WTC11 (cell line): ENCODE measurements around the gene JAKMIP1. TPM values are rescaled to one million over a fixed set of nuclear protein-coding genes. Genes with fewer than 3 reads are reported as not detected.
A peak's percentile ranks its signal among the peaks of the same experiment; 100 is the strongest.

Experiments
- ATAC-seq: fragments of 200-7000 bp; cut with Tn5 transposase; 2 replicates; pipeline ENCODE4 v1.10.0; 2021; ENCODE audit warnings: mild to moderate bottlenecking, moderate library complexity
- CTCF ChIA-PET: fragments of 300-600 bp; sonication (Branson Sonifier 250); formaldehyde crosslinking; loops from one replicate; lab custom pipeline; 2021; ENCODE audit warnings: antibody characterized with exemption; lab: Charles Lee
- POLR2A ChIA-PET: fragments of 350-600 bp; sonication (Branson Sonifier 250); formaldehyde crosslinking; loops from one replicate; lab custom pipeline; 2021; ENCODE audit warnings: antibody characterized with exemption; lab: Charles Lee
- DNase-seq: peaks from one replicate; pipeline ENCODE4 v3.0.0; 2021; ENCODE audit warnings: low spot score
- H3K27ac Mint-ChIP-seq: 2 replicates; pipeline ENCODE4 v1.8.0; 2021; ENCODE audit warnings: mixed read lengths
- H3K27me3 Mint-ChIP-seq: 2 replicates; pipeline ENCODE4 v1.8.0; 2021; ENCODE audit warnings: low read depth, mild to moderate bottlenecking, moderate library complexity, mixed read lengths
- H3K36me3 Mint-ChIP-seq: 2 replicates; pipeline ENCODE4 v1.8.0; 2021; ENCODE audit warnings: mixed read lengths
- H3K4me1 Mint-ChIP-seq: 2 replicates; pipeline ENCODE4 v1.8.0; 2022; ENCODE audit warnings: mixed read lengths
- H3K4me3 Mint-ChIP-seq: 2 replicates; pipeline ENCODE4 v1.8.0; 2021; ENCODE audit warnings: mild to moderate bottlenecking, moderate library complexity, mixed read lengths
- H3K9me3 Mint-ChIP-seq: 2 replicates; pipeline ENCODE4 v1.8.0; 2021; ENCODE audit warnings: mixed read lengths
- ATF1 ChIP-seq: sonication (generic); formaldehyde crosslinking; IDR thresholded peaks from 2 replicates; pipeline ENCODE4 v1.8.1; 2023; ENCODE audit warnings: mild to moderate bottlenecking, moderate library complexity, missing genetic modification reagents
- CREM ChIP-seq: sonication (generic); formaldehyde crosslinking; IDR thresholded peaks from 2 replicates; pipeline ENCODE4 v1.8.1; 2022; ENCODE audit warnings: mild to moderate bottlenecking, missing genetic modification reagents, moderate library complexity
- ESRRA ChIP-seq: sonication (generic); formaldehyde crosslinking; IDR thresholded peaks from 2 replicates; pipeline ENCODE4 v1.8.1; 2022; ENCODE audit warnings: mild to moderate bottlenecking, missing genetic modification reagents, borderline replicate concordance
- ETV6 ChIP-seq: sonication (generic); formaldehyde crosslinking; IDR thresholded peaks from 2 replicates; pipeline ENCODE4 v1.8.1; 2022; ENCODE audit warnings: mild to moderate bottlenecking, missing genetic modification reagents
- GABPB1 ChIP-seq: sonication (generic); formaldehyde crosslinking; IDR thresholded peaks from 2 replicates; pipeline ENCODE4 v1.8.1; 2023; ENCODE audit warnings: mild to moderate bottlenecking, missing genetic modification reagents
- KAT7 ChIP-seq: sonication (generic); formaldehyde crosslinking; IDR thresholded peaks from 2 replicates; pipeline ENCODE4 v1.8.1; 2023; ENCODE audit warnings: missing genetic modification reagents, mild to moderate bottlenecking, borderline replicate concordance
- MXD4 ChIP-seq: fragments of 250-450 bp; sonication (Bioruptor Pico); IDR thresholded peaks from 2 replicates; pipeline ENCODE4 v1.8.0; 2021; ENCODE audit warnings: mild to moderate bottlenecking, moderate library complexity, borderline replicate concordance
- NR1H2 ChIP-seq: sonication (generic); formaldehyde crosslinking; IDR thresholded peaks from 2 replicates; pipeline ENCODE4 v1.9.0; 2021; ENCODE audit warnings: mild to moderate bottlenecking, moderate library complexity, missing genetic modification reagents
- RORB ChIP-seq: fragments of 250-450 bp; sonication (Bioruptor Pico); IDR thresholded peaks from 2 replicates; pipeline ENCODE4 v1.9.0; 2021; ENCODE audit warnings: mild to moderate bottlenecking
- SOX15 ChIP-seq: fragments of 250-450 bp; sonication (Bioruptor Pico); IDR thresholded peaks from 2 replicates; pipeline ENCODE4 v1.9.0; 2021; ENCODE audit warnings: mild to moderate bottlenecking
- ZNF317 ChIP-seq: sonication (generic); formaldehyde crosslinking; IDR thresholded peaks from 2 replicates; pipeline ENCODE4 v1.8.1; 2023; ENCODE audit warnings: low read depth, mild to moderate bottlenecking, moderate library complexity, missing genetic modification reagents, borderline replicate concordance
- ZNF396 ChIP-seq: fragments of 250-450 bp; sonication (Bioruptor Pico); IDR thresholded peaks from 2 replicates; pipeline ENCODE4 v1.8.0; 2021; ENCODE audit warnings: mild to moderate bottlenecking, moderate library complexity, borderline replicate concordance
- ZNF423 ChIP-seq: fragments of 250-450 bp; sonication (Bioruptor Pico); IDR thresholded peaks from 2 replicates; pipeline ENCODE4 v2.1.2; 2022; ENCODE audit warnings: mild to moderate bottlenecking, moderate library complexity
- total RNA-seq: library from RNA; stranded (reverse); gene quantifications from 3 replicates; pipeline ENCODE4 v1.2.3, GENCODE V29; 2021
- TF ChIP-seq, protein P1 (sequence below): sonication (generic); formaldehyde crosslinking; IDR thresholded peaks from 2 replicates; pipeline ENCODE4 v1.8.0; 2023; ENCODE audit warnings: missing genetic modification reagents, mild to moderate bottlenecking, borderline replicate concordance
- TF ChIP-seq, protein P2 (sequence below): sonication (generic); formaldehyde crosslinking; conservative IDR thresholded peaks from 2 replicates; pipeline ENCODE4 v1.8.1; 2022; ENCODE audit warnings: mild to moderate bottlenecking, missing genetic modification reagents
- TF ChIP-seq, protein P3 (sequence below): fragments of 250-450 bp; sonication (Bioruptor Pico); IDR thresholded peaks from 2 replicates; pipeline ENCODE4 v1.9.0; 2021; ENCODE audit warnings: moderate library complexity, mild to moderate bottlenecking, inconsistent platforms, borderline replicate concordance
- TF ChIP-seq, protein P4 (sequence below): sonication (generic); formaldehyde crosslinking; IDR thresholded peaks from 2 replicates; pipeline ENCODE4 v1.8.1; 2023; ENCODE audit warnings: mild to moderate bottlenecking, missing genetic modification reagents, moderate library complexity
- TF ChIP-seq, protein P5 (sequence below): sonication (generic); formaldehyde crosslinking; IDR thresholded peaks from 2 replicates; pipeline ENCODE4 v1.8.1; 2023; ENCODE audit warnings: mild to moderate bottlenecking, missing genetic modification reagents, moderate library complexity
- TF ChIP-seq, protein P6 (sequence below): fragments of 250-450 bp; sonication (Bioruptor Pico); IDR thresholded peaks from 2 replicates; pipeline ENCODE4 v1.9.0; 2021; ENCODE audit warnings: mild to moderate bottlenecking
- TF ChIP-seq, protein P7 (sequence below): sonication (generic); formaldehyde crosslinking; IDR thresholded peaks from 2 replicates; pipeline ENCODE4 v1.8.1; 2022; ENCODE audit warnings: low read depth, missing genetic modification reagents, borderline replicate concordance

Gene JAKMIP1
- total RNA-seq, 1 experiment from 2014 or later: 4.0 TPM

DNA sequence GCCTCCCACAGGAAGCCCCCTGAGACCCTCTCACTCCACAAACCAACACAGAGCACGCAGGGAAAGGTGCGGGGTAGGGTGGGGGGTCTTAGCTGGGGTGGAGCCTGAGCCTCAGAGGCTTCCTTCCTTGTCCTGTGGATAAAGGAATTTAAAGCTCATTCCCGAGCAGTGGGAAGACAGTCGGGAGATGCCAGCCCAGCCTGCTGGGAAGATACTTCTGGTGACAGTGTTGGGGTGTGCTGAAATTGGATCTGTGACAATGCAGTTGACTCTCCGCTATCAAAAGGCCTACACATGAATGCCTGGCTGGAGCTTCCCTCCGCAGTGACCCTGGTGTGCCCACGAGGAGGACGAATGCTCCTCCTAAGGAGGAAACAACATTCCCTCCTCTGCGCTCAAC, 45.5 kb downstream of the JAKMIP1 start:
- ChIA-PET POLR2A (interaction anchor here (0.8 kb wide), 1 partner anchor 33 kb away, joined by 3 read pairs; no protein-coding TSS in a partner anchor), CTCF (interaction anchor here (1.0 to 3.2 kb wide), 9 partner anchors 13 to 173 kb away, joined by 3 to 10 read pairs (median 4); no protein-coding TSS in a partner anchor)
- H3K9me3 Mint-ChIP-seq: no peaks in the 10 kb centered on the region
- peaks cover 27% of the 10 kb centered on the region for H3K4me1 Mint-ChIP-seq
- H3K27me3 Mint-ChIP-seq: no peaks in the 10 kb centered on the region
- peak overlapping the region; percentile 42 for H3K27ac Mint-ChIP-seq
- ATAC-seq (peak; percentile 62), DNase-seq (no peak)
- no peak overlapping the region for H3K4me3 Mint-ChIP-seq
- TF ChIP-seq MXD4 (CRISPR knock-in tag): no peak
- TF ChIP-seq, protein P1, sequence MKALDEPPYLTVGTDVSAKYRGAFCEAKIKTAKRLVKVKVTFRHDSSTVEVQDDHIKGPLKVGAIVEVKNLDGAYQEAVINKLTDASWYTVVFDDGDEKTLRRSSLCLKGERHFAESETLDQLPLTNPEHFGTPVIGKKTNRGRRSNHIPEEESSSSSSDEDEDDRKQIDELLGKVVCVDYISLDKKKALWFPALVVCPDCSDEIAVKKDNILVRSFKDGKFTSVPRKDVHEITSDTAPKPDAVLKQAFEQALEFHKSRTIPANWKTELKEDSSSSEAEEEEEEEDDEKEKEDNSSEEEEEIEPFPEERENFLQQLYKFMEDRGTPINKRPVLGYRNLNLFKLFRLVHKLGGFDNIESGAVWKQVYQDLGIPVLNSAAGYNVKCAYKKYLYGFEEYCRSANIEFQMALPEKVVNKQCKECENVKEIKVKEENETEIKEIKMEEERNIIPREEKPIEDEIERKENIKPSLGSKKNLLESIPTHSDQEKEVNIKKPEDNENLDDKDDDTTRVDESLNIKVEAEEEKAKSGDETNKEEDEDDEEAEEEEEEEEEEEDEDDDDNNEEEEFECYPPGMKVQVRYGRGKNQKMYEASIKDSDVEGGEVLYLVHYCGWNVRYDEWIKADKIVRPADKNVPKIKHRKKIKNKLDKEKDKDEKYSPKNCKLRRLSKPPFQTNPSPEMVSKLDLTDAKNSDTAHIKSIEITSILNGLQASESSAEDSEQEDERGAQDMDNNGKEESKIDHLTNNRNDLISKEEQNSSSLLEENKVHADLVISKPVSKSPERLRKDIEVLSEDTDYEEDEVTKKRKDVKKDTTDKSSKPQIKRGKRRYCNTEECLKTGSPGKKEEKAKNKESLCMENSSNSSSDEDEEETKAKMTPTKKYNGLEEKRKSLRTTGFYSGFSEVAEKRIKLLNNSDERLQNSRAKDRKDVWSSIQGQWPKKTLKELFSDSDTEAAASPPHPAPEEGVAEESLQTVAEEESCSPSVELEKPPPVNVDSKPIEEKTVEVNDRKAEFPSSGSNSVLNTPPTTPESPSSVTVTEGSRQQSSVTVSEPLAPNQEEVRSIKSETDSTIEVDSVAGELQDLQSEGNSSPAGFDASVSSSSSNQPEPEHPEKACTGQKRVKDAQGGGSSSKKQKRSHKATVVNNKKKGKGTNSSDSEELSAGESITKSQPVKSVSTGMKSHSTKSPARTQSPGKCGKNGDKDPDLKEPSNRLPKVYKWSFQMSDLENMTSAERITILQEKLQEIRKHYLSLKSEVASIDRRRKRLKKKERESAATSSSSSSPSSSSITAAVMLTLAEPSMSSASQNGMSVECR: no peak
- TF ChIP-seq ESRRA: no peak
- TF ChIP-seq CREM (CRISPR knock-in tag): no peak
- TF ChIP-seq ATF1 (CRISPR knock-in tag): no peak
- TF ChIP-seq ZNF317 (CRISPR knock-in tag): no peak
- TF ChIP-seq, protein P2, sequence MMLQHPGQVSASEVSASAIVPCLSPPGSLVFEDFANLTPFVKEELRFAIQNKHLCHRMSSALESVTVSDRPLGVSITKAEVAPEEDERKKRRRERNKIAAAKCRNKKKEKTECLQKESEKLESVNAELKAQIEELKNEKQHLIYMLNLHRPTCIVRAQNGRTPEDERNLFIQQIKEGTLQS (CRISPR knock-in tag): no peak
- TF ChIP-seq, protein P3, sequence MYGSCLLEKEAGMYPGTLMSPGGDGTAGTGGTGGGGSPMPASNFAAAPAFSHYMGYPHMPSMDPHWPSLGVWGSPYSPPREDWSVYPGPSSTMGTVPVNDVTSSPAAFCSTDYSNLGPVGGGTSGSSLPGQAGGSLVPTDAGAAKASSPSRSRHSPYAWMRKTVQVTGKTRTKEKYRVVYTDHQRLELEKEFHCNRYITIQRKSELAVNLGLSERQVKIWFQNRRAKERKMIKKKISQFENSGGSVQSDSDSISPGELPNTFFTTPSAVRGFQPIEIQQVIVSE (CRISPR knock-in tag): no peak
- TF ChIP-seq, protein P4, sequence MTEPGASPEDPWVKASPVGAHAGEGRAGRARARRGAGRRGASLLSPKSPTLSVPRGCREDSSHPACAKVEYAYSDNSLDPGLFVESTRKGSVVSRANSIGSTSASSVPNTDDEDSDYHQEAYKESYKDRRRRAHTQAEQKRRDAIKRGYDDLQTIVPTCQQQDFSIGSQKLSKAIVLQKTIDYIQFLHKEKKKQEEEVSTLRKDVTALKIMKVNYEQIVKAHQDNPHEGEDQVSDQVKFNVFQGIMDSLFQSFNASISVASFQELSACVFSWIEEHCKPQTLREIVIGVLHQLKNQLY (CRISPR knock-in tag): no peak
- TF ChIP-seq NR1H2 (CRISPR knock-in tag): no peak
- TF ChIP-seq ZNF423: no peak
- TF ChIP-seq, protein P5, sequence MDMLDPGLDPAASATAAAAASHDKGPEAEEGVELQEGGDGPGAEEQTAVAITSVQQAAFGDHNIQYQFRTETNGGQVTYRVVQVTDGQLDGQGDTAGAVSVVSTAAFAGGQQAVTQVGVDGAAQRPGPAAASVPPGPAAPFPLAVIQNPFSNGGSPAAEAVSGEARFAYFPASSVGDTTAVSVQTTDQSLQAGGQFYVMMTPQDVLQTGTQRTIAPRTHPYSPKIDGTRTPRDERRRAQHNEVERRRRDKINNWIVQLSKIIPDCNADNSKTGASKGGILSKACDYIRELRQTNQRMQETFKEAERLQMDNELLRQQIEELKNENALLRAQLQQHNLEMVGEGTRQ (CRISPR knock-in tag): no peak
- no peak for TF ChIP-seq GABPB1 (CRISPR knock-in tag)
- no peak for TF ChIP-seq ETV6
- no peak for TF ChIP-seq ZNF396 (CRISPR knock-in tag)
- no peak for TF ChIP-seq SOX15 (CRISPR knock-in tag)
- TF ChIP-seq KAT7 (CRISPR knock-in tag): no peak
- no peak for TF ChIP-seq RORB (CRISPR knock-in tag)
- TF ChIP-seq, protein P6, sequence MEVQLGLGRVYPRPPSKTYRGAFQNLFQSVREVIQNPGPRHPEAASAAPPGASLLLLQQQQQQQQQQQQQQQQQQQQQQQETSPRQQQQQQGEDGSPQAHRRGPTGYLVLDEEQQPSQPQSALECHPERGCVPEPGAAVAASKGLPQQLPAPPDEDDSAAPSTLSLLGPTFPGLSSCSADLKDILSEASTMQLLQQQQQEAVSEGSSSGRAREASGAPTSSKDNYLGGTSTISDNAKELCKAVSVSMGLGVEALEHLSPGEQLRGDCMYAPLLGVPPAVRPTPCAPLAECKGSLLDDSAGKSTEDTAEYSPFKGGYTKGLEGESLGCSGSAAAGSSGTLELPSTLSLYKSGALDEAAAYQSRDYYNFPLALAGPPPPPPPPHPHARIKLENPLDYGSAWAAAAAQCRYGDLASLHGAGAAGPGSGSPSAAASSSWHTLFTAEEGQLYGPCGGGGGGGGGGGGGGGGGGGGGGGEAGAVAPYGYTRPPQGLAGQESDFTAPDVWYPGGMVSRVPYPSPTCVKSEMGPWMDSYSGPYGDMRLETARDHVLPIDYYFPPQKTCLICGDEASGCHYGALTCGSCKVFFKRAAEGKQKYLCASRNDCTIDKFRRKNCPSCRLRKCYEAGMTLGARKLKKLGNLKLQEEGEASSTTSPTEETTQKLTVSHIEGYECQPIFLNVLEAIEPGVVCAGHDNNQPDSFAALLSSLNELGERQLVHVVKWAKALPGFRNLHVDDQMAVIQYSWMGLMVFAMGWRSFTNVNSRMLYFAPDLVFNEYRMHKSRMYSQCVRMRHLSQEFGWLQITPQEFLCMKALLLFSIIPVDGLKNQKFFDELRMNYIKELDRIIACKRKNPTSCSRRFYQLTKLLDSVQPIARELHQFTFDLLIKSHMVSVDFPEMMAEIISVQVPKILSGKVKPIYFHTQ (CRISPR knock-in tag): no peak
- TF ChIP-seq, protein P7, sequence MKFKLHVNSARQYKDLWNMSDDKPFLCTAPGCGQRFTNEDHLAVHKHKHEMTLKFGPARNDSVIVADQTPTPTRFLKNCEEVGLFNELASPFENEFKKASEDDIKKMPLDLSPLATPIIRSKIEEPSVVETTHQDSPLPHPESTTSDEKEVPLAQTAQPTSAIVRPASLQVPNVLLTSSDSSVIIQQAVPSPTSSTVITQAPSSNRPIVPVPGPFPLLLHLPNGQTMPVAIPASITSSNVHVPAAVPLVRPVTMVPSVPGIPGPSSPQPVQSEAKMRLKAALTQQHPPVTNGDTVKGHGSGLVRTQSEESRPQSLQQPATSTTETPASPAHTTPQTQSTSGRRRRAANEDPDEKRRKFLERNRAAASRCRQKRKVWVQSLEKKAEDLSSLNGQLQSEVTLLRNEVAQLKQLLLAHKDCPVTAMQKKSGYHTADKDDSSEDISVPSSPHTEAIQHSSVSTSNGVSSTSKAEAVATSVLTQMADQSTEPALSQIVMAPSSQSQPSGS (CRISPR knock-in tag): no peak
- H3K36me3 Mint-ChIP-seq: no peaks in the 10 kb centered on the region
